Measurements from ENCODE around the gene HAUS1. TPM values are rescaled to one million over a fixed set of nuclear protein-coding genes. Genes with fewer than 3 reads are reported as not detected.

The HAUS1 gene
- polyA plus RNA-seq, 1 donor from 2014 or later = 118 TPM

GRCh38 chr18:46174342-46175041, 70.3 kb downstream of the HAUS1 start:
- Histone ChIP-seq H3K9me2 (ENCODE audit: insufficient read depth, low read length) (no peaks in the 10 kb centered on the region), H3K36me3 (ENCODE audit: insufficient read depth, low read length) (no peaks in the 10 kb centered on the region), H3F3A (ENCODE audit: insufficient read depth, low read length, poor library complexity, severe bottlenecking) (no peaks in the 10 kb centered on the region), H4K20me1 (ENCODE audit: insufficient read depth) (no peaks in the 10 kb centered on the region), H3K9ac (ENCODE audit: low read length) (peak overlapping the region; percentile 84), H3K27me3 (ENCODE audit: insufficient read depth, low read depth, low read length) (no peaks in the 10 kb centered on the region), H3K27ac (ENCODE audit: low read length) (peak overlapping the region; percentile 81), H3K9me3 (ENCODE audit: low read length) (no peaks in the 10 kb centered on the region), H3K4me3 (ENCODE audit: low read length) (peak overlapping the region; percentile 99), H3K79me2 (replicated peaks; ENCODE audit: insufficient read depth, low read length) (peaks cover 44% of the 10 kb centered on the region), H2AFZ (ENCODE audit: low read depth, low read length) (no peak overlapping the region), H3K4me2 (ENCODE audit: low read length) (peak overlapping the region; percentile 65)
- TF ChIP-seq REST (IDR thresholded peaks at IDR 0.05; ENCODE audit: borderline replicate concordance) (no peak), TAF1 (IDR thresholded peaks at IDR 0.05; ENCODE audit: low read depth) (no peak), EP300 (conservative IDR thresholded peaks at IDR 0.05; ENCODE audit: poor library complexity, severe bottlenecking) (no peak), EZH2 (IDR thresholded peaks at IDR 0.05; ENCODE audit: borderline replicate concordance, insufficient read depth, low read length, poor library complexity, severe bottlenecking) (no peak), RAD21 (conservative IDR thresholded peaks at IDR 0.05) (peak; percentile 4), SMC3 (conservative IDR thresholded peaks at IDR 0.05; ENCODE audit: poor library complexity) (peak; percentile 16), CTCF (IDR thresholded peaks at IDR 0.05; ENCODE audit: poor library complexity, severe bottlenecking) (peak; percentile 14), MXI1 (conservative IDR thresholded peaks at IDR 0.05; ENCODE audit: poor library complexity, severe bottlenecking) (peak; percentile 4), POLR2AphosphoS5 (IDR thresholded peaks at IDR 0.05) (no peak)

DNA sequence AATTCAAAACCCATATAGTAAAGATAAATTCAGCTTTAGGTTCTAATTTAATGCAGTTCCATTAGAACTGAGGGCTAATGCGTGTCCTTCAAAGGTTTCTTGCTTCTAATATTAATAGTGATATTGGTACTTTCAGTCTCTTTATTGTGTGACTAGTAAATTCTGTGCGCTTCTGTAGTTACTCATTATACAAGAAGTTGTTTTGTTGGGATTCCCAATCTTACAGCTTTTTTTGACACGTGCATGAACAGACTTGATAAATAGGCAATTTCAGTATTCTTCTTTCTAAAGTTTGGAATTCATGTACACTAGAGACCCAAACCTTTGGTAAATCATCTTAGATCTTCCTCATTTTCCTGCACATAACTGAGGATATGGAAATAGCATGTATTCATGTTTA, 71.8 kb downstream of the HAUS1 start:
- no peaks in the 10 kb centered on the region for H3K9me2 ChIP-seq (ENCODE audit: insufficient read depth, low read length)
- no peak for TF ChIP-seq REST (IDR thresholded peaks at IDR 0.05; ENCODE audit: borderline replicate concordance)
- no peak for TF ChIP-seq EP300 (conservative IDR thresholded peaks at IDR 0.05; ENCODE audit: poor library complexity, severe bottlenecking)
- no peak for TF ChIP-seq EZH2 (IDR thresholded peaks at IDR 0.05; ENCODE audit: borderline replicate concordance, insufficient read depth, low read length, poor library complexity, severe bottlenecking)
- no peak for TF ChIP-seq MXI1 (conservative IDR thresholded peaks at IDR 0.05; ENCODE audit: poor library complexity, severe bottlenecking)
- TF ChIP-seq RAD21 (conservative IDR thresholded peaks at IDR 0.05) = no peak
- no peak for TF ChIP-seq POLR2AphosphoS5 (IDR thresholded peaks at IDR 0.05)
- no peak for TF ChIP-seq SMC3 (conservative IDR thresholded peaks at IDR 0.05; ENCODE audit: poor library complexity)
- no peak for TF ChIP-seq CTCF (IDR thresholded peaks at IDR 0.05; ENCODE audit: poor library complexity, severe bottlenecking)
- no peak for TF ChIP-seq TAF1 (IDR thresholded peaks at IDR 0.05; ENCODE audit: low read depth)
- no peak overlapping the region for H2AFZ ChIP-seq (ENCODE audit: low read depth, low read length)
- no peaks in the 10 kb centered on the region for H3F3A ChIP-seq (ENCODE audit: insufficient read depth, low read length, poor library complexity, severe bottlenecking)
- H3K4me2 ChIP-seq (ENCODE audit: low read length) = no peak overlapping the region
- no peak overlapping the region for H3K27ac ChIP-seq (ENCODE audit: low read length)
- H3K36me3 ChIP-seq (ENCODE audit: insufficient read depth, low read length) = no peaks in the 10 kb centered on the region
- H4K20me1 ChIP-seq (ENCODE audit: insufficient read depth) = no peaks in the 10 kb centered on the region
- H3K9ac ChIP-seq (ENCODE audit: low read length) = no peak overlapping the region
- H3K9me3 ChIP-seq (ENCODE audit: low read length) = no peaks in the 10 kb centered on the region
- peaks cover 56% of the 10 kb centered on the region for H3K79me2 ChIP-seq (replicated peaks; ENCODE audit: insufficient read depth, low read length)
- no peaks in the 10 kb centered on the region for H3K27me3 ChIP-seq (ENCODE audit: insufficient read depth, low read depth, low read length)
- peak overlapping the region; percentile 99 for H3K4me3 ChIP-seq (ENCODE audit: low read length)
